Loucy (cell line): ENCODE results near the gene TNFRSF8.
A peak's percentile ranks its signal among the peaks of the same experiment; 100 is the strongest.

Experiments
- H2AFZ ChIP-seq: fragments of 200-600 bp; sonication (generic); 2 replicates; pipeline ENCODE4 v1.6.0; 2016; ENCODE audit warnings: antibody characterized with exemption, mild to moderate bottlenecking, low read length, moderate library complexity
- H3F3A ChIP-seq: fragments of 200-600 bp; 2 replicates; pipeline ENCODE4 v1.6.0; 2016; ENCODE audit warnings: antibody characterized with exemption, low read depth, mild to moderate bottlenecking
- H3K27me3 ChIP-seq: fragments of 200-600 bp; sonication (generic); 2 replicates; pipeline ENCODE4 v1.6.1; 2014; ENCODE audit warnings: low read length, mild to moderate bottlenecking; ENCODE audit not compliant: insufficient read depth, poor library complexity, severe bottlenecking
- H3K36me3 ChIP-seq: fragments of 200-600 bp; sonication (generic); 2 replicates; pipeline ENCODE4 v1.6.1; 2016; ENCODE audit warnings: low read length; ENCODE audit not compliant: insufficient read depth
- H3K4me1 ChIP-seq: fragments of 200-600 bp; sonication (generic); 2 replicates; pipeline ENCODE4 v1.5.1; 2014; ENCODE audit warnings: low read length, mild to moderate bottlenecking; ENCODE audit not compliant: insufficient read depth, poor library complexity, severe bottlenecking
- H3K4me2 ChIP-seq: fragments of 200-600 bp; sonication (generic); 2 replicates; pipeline ENCODE4 v1.6.0; 2014; ENCODE audit warnings: antibody characterized with exemption, low read length, low read depth, mild to moderate bottlenecking; ENCODE audit not compliant: poor library complexity, severe bottlenecking
- H3K4me3 ChIP-seq: fragments of 200-600 bp; sonication (generic); 2 replicates; pipeline ENCODE4 v1.5.1; 2014; ENCODE audit warnings: low read length, mild to moderate bottlenecking, mixed read lengths; ENCODE audit not compliant: poor library complexity, severe bottlenecking
- H3K79me2 ChIP-seq: fragments of 200-600 bp; sonication (generic); 2 replicates; pipeline ENCODE4 v1.6.1; 2014; ENCODE audit warnings: low read length; ENCODE audit not compliant: insufficient read depth
- H3K9ac ChIP-seq: fragments of 200-600 bp; sonication (generic); 2 replicates; pipeline ENCODE4 v1.6.0; 2014; ENCODE audit warnings: mild to moderate bottlenecking, low read depth, low read length, moderate library complexity; ENCODE audit not compliant: poor library complexity, severe bottlenecking
- H3K9me2 ChIP-seq: fragments of 200-600 bp; sonication (generic); replicated peaks from 2 replicates; pipeline ENCODE4 v1.6.1; 2016; ENCODE audit warnings: low read depth, low read length, mixed read lengths
- H3K9me3 ChIP-seq: fragments of 200-600 bp; sonication (generic); 2 replicates; pipeline ENCODE4 v1.6.1; 2014; ENCODE audit warnings: mild to moderate bottlenecking, antibody characterized with exemption, low read length, low read depth; ENCODE audit not compliant: insufficient read depth
- H4K20me1 ChIP-seq: fragments of 200-600 bp; sonication (generic); 2 replicates; pipeline ENCODE4 v1.6.0; 2014; ENCODE audit warnings: antibody characterized with exemption, low read length, mild to moderate bottlenecking; ENCODE audit not compliant: insufficient read depth, poor library complexity, severe bottlenecking
- CTCF ChIP-seq: fragments of 200-600 bp; sonication (generic); conservative IDR thresholded peaks from 2 replicates; pipeline ENCODE4 v1.5.1; 2014; ENCODE audit warnings: mild to moderate bottlenecking, antibody characterized with exemption, low read length
- EZH2phosphoT487 ChIP-seq: fragments of 200-600 bp; IDR thresholded peaks from 2 replicates; pipeline ENCODE4 v1.6.1; 2018; ENCODE audit warnings: antibody characterized with exemption, mild to moderate bottlenecking, moderate library complexity, borderline replicate concordance

Gene TNFRSF8

GRCh38 chr1:12051361-12051760 lies 11.7 kb upstream of the TNFRSF8 start:
- no peaks in the 10 kb centered on the region for H3K9me2 ChIP-seq
- peak overlapping the region; percentile 49 for H3K4me2 ChIP-seq
- no peak overlapping the region for H3K4me3 ChIP-seq
- H3F3A ChIP-seq, result no peaks in the 10 kb centered on the region
- TF ChIP-seq CTCF, result no peak
- no peak for TF ChIP-seq EZH2phosphoT487
- H4K20me1 ChIP-seq, result no peaks in the 10 kb centered on the region
- no peaks in the 10 kb centered on the region for H3K9me3 ChIP-seq
- H3K9ac ChIP-seq, result no peak overlapping the region
- H3K36me3 ChIP-seq, result no peaks in the 10 kb centered on the region
- H3K79me2 ChIP-seq, result no peaks in the 10 kb centered on the region
- peaks cover 11% of the 10 kb centered on the region for H3K4me1 ChIP-seq
- no peaks in the 10 kb centered on the region for H3K27me3 ChIP-seq
- H2AFZ ChIP-seq, result no peak overlapping the region

GRCh38 chr1:12052008-12052573 lies 11.0 kb upstream of the TNFRSF8 start:
- Histone ChIP-seq H3K36me3 (no peaks in the 10 kb centered on the region), H3F3A (no peaks in the 10 kb centered on the region), H3K9me2 (no peaks in the 10 kb centered on the region), H3K79me2 (no peaks in the 10 kb centered on the region), H4K20me1 (no peaks in the 10 kb centered on the region), H3K4me3 (no peak overlapping the region), H3K27me3 (no peaks in the 10 kb centered on the region), H2AFZ (peak overlapping the region; percentile 32), H3K9ac (peak overlapping the region; percentile 38), H3K4me2 (peak overlapping the region; percentile 49), H3K4me1 (peaks cover 11% of the 10 kb centered on the region), H3K9me3 (no peaks in the 10 kb centered on the region)
- TF ChIP-seq EZH2phosphoT487 (no peak), CTCF (no peak)

- no peak overlapping the region for H2AFZ ChIP-seq
These were observed 10.0 kb upstream of the TNFRSF8 start for GRCh38 chr1:12052997-12053686.

More at GRCh38 chr1:12052997-12053686, 10.0 kb upstream of the TNFRSF8 start:
- no peaks in the 10 kb centered on the region for H3K36me3 ChIP-seq
- peaks cover 11% of the 10 kb centered on the region for H3K4me1 ChIP-seq
- H3K9me3 ChIP-seq, result no peaks in the 10 kb centered on the region
- TF ChIP-seq CTCF (no peak), EZH2phosphoT487 (no peak)
- H3K4me2 ChIP-seq, result no peak overlapping the region
- no peaks in the 10 kb centered on the region for H3K9me2 ChIP-seq
- no peaks in the 10 kb centered on the region for H3K79me2 ChIP-seq
- no peak overlapping the region for H3K9ac ChIP-seq
- no peak overlapping the region for H3K4me3 ChIP-seq
- no peaks in the 10 kb centered on the region for H3K27me3 ChIP-seq
- H4K20me1 ChIP-seq, result no peaks in the 10 kb centered on the region
- no peaks in the 10 kb centered on the region for H3F3A ChIP-seq
